NCI-H2171 treated with DMSO at 0.1 percent for 48 hours (cell line): ENCODE data around the gene EIF2B1.
"Not testable (repeated sequence)": the region's sequence is repeated elsewhere in the genome, so short reads cannot be mapped to it uniquely, and the experiment has no call there.

Experiments used
- DNase-seq: peaks from one replicate; lab custom pipeline; 2025; lab: John Stamatoyannopoulos, UW

EIF2B1 gene

GRCh38 chr12:123617580-123617979 is 15.9 kb downstream of the EIF2B1 start:
- DNase-seq: no peak

GRCh38 chr12:123617144-123617543 is 16.3 kb downstream of the EIF2B1 start:
- no peak for DNase-seq

- DNase-seq: no peak
Measured at GRCh38 chr12:123614531-123614930, 19.0 kb downstream of the EIF2B1 start.

GRCh38 chr12:123614110-123614509 is 19.4 kb downstream of the EIF2B1 start:
- DNase-seq: no peak

- DNase-seq: peak; percentile 97
Measured at GRCh38 chr12:123608182-123608581, 25.3 kb downstream of the EIF2B1 start.

- DNase-seq: no peak
Measured at GRCh38 chr12:123607756-123608155, 25.7 kb downstream of the EIF2B1 start.

GRCh38 chr12:123603495-123603894 is 30.0 kb downstream of the EIF2B1 start:
- DNase-seq: not testable (repeated sequence)

- DNase-seq: no peak
Measured at GRCh38 chr12:123602651-123603195, 30.8 kb downstream of the EIF2B1 start.

GRCh38 chr12:123601602-123602489 is 31.6 kb downstream of the EIF2B1 start, which contains the start of gene DDX55:
Gene DDX55, plus strand, starts transcription at chr12:123602099. Its CDS starts 50 bp downstream, at chr12:123602149.
- DNase-seq: peak; percentile 83

GRCh38 chr12:123599721-123600120 is 33.8 kb downstream of the EIF2B1 start:
- no peak for DNase-seq

GRCh38 chr12:123599310-123599709 is 34.2 kb downstream of the EIF2B1 start:
- no peak for DNase-seq

- no peak for DNase-seq
Measured at GRCh38 chr12:123598522-123598921, 35.0 kb downstream of the EIF2B1 start.

- DNase-seq: no peak
Measured at GRCh38 chr12:123597100-123597499, 36.4 kb downstream of the EIF2B1 start.

GRCh38 chr12:123595729-123596128 is 37.8 kb downstream of the EIF2B1 start:
- no peak for DNase-seq

GRCh38 chr12:123591702-123592481 is 41.6 kb downstream of the EIF2B1 start:
- DNase-seq: no peak

- no peak for DNase-seq
Measured at GRCh38 chr12:123580772-123581171, 52.7 kb downstream of the EIF2B1 start.

- DNase-seq: not testable (repeated sequence)
Measured at GRCh38 chr12:123578829-123579228, 54.7 kb downstream of the EIF2B1 start.

GRCh38 chr12:123578243-123578642 is 55.2 kb downstream of the EIF2B1 start:
- DNase-seq: no peak

GRCh38 chr12:123576611-123577010 is 56.9 kb downstream of the EIF2B1 start:
- DNase-seq: no peak

- peak; percentile 95 for DNase-seq
Measured at GRCh38 chr12:123573870-123574269, 59.6 kb downstream of the EIF2B1 start.

GRCh38 chr12:123572391-123572790 is 61.1 kb downstream of the EIF2B1 start:
- peak; percentile 59 for DNase-seq

- peak; percentile 83 for DNase-seq
Measured at GRCh38 chr12:123571343-123571813, 62.1 kb downstream of the EIF2B1 start.
